ENCODE results near the gene CGB1. TPM values are rescaled to one million over a fixed set of nuclear protein-coding genes. Genes with fewer than 3 reads are reported as not detected.

CGB1 gene
- total and polyA plus RNA-seq, 9 of the 15 experiments (the other 6 are each of a cell fraction or from before 2014, with no cell fraction given) = not detected

DNA sequence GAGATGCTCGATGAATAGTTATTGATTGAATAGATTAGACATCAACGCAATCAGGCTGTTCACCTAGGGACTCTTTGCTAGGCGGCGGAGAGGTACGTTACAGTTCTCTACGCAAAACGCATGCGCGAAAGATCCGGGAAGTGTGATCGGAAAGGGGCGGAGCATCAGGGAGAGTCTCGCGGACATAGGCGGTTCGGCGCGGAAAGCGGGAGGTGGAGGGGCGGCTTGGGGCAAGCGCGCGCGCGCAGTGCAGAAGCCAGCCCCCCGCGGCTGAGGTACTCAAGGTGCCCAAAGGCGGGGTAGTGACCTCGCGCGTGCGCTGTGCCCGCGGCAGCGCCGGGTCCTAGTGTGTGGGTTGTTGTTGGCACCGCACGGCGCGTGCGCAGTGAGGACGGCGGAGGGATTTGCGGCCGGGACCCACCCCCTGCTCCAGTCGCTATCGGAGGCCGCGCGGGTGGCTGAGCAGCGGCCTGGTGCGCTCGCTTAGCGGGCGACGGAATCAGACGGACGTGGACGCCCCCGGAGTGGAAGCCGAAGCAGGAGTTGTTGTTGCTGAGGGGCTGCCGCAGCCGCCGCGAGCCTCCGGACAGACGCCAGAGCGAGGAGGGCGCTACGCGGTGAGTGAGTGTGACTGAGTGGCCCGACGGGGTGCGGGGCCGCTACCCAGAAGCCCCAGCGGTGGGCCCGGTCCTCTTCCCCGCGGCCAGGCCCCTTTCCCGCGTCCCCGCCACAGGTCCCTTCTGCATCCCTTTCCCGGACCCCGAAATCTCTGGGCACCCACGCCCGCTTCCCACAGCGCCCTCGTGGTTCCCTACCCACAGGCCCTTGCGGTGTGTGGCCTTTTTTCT, 48.5 kb upstream of the CGB1 start, which contains the start of gene SNRNP70 (continued):
- TF ChIP-seq, protein P1, sequence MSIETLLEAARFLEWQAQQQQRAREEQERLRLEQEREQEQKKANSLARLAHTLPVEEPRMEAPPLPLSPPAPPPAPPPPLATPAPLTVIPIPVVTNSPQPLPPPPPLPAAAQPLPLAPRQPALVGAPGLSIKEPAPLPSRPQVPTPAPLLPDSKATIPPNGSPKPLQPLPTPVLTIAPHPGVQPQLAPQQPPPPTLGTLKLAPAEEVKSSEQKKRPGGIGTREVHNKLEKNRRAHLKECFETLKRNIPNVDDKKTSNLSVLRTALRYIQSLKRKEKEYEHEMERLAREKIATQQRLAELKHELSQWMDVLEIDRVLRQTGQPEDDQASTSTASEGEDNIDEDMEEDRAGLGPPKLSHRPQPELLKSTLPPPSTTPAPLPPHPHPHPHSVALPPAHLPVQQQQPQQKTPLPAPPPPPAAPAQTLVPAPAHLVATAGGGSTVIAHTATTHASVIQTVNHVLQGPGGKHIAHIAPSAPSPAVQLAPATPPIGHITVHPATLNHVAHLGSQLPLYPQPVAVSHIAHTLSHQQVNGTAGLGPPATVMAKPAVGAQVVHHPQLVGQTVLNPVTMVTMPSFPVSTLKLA (conservative IDR thresholded peaks at IDR 0.05) = peak; percentile 73 to 92; a peak in 3 of 4 replicates
- TF ChIP-seq, protein P2, sequence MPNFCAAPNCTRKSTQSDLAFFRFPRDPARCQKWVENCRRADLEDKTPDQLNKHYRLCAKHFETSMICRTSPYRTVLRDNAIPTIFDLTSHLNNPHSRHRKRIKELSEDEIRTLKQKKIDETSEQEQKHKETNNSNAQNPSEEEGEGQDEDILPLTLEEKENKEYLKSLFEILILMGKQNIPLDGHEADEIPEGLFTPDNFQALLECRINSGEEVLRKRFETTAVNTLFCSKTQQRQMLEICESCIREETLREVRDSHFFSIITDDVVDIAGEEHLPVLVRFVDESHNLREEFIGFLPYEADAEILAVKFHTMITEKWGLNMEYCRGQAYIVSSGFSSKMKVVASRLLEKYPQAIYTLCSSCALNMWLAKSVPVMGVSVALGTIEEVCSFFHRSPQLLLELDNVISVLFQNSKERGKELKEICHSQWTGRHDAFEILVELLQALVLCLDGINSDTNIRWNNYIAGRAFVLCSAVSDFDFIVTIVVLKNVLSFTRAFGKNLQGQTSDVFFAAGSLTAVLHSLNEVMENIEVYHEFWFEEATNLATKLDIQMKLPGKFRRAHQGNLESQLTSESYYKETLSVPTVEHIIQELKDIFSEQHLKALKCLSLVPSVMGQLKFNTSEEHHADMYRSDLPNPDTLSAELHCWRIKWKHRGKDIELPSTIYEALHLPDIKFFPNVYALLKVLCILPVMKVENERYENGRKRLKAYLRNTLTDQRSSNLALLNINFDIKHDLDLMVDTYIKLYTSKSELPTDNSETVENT (CRISPR knock-in tag; IDR thresholded peaks at IDR 0.05) = peak; percentile 95
- TF ChIP-seq ZNF143 (CRISPR knock-in tag; IDR thresholded peaks at IDR 0.05) (peak; percentile 82), FOXM1 (IDR thresholded peaks at IDR 0.05; ENCODE audit: low read depth) (no peak; the same call in 1 of the 2 replicates), FOXM1 (CRISPR knock-in tag; IDR thresholded peaks at IDR 0.05; ENCODE audit: low read depth) (no peak), TAL1 (IDR thresholded peaks at IDR 0.05) (no peak), KDM5B (IDR thresholded peaks at IDR 0.05; ENCODE audit: insufficient replicate concordance, low read depth, low read length) (peak; percentile 94), MAZ (CRISPR knock-in tag; conservative IDR thresholded peaks at IDR 0.05 in 1 of 2, IDR thresholded peaks at IDR 0.05 in 1 of 2) (peak; percentile 88 to 89), CTBP1 (IDR thresholded peaks at IDR 0.05; ENCODE audit: borderline replicate concordance) (peak; percentile 76), ZBED1 (IDR thresholded peaks at IDR 0.05) (peak; percentile 83), ZZZ3 (IDR thresholded peaks at IDR 0.05) (peak; percentile 90), TAF1 (IDR thresholded peaks at IDR 0.05; ENCODE audit: control insufficient read depth, extremely low read depth, insufficient read depth, low read length, severe bottlenecking) (peak; percentile 95), ZNF212 (CRISPR knock-in tag; IDR thresholded peaks at IDR 0.05) (no peak), PRPF4 (IDR thresholded peaks at IDR 0.05; ENCODE audit: insufficient read depth, low read depth, low read length, poor library complexity, severe bottlenecking) (peak; percentile 83), ZNF668 (CRISPR knock-in tag; IDR thresholded peaks at IDR 0.05) (0 out of 2 replicates have a peak, but pooled peaks have one; percentile 11), ZFPM2 (CRISPR knock-in tag; IDR thresholded peaks at IDR 0.05) (peak; percentile 77; the same call in 1 of the 2 replicates)
- TF ChIP-seq, protein P3, sequence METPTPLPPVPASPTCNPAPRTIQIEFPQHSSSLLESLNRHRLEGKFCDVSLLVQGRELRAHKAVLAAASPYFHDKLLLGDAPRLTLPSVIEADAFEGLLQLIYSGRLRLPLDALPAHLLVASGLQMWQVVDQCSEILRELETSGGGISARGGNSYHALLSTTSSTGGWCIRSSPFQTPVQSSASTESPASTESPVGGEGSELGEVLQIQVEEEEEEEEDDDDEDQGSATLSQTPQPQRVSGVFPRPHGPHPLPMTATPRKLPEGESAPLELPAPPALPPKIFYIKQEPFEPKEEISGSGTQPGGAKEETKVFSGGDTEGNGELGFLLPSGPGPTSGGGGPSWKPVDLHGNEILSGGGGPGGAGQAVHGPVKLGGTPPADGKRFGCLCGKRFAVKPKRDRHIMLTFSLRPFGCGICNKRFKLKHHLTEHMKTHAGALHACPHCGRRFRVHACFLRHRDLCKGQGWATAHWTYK (CRISPR knock-in tag; IDR thresholded peaks at IDR 0.05) = peak; percentile 94; the same call in 1 of the 2 replicates
- TF ChIP-seq, protein P4, sequence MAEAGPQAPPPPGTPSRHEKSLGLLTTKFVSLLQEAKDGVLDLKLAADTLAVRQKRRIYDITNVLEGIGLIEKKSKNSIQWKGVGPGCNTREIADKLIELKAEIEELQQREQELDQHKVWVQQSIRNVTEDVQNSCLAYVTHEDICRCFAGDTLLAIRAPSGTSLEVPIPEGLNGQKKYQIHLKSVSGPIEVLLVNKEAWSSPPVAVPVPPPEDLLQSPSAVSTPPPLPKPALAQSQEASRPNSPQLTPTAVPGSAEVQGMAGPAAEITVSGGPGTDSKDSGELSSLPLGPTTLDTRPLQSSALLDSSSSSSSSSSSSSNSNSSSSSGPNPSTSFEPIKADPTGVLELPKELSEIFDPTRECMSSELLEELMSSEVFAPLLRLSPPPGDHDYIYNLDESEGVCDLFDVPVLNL (CRISPR knock-in tag; IDR thresholded peaks at IDR 0.05; ENCODE audit: low read depth) = peak; percentile 19; the same call in 1 of the 2 replicates
- TF ChIP-seq, protein P5, sequence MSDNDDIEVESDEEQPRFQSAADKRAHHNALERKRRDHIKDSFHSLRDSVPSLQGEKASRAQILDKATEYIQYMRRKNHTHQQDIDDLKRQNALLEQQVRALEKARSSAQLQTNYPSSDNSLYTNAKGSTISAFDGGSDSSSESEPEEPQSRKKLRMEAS (CRISPR knock-in tag; IDR thresholded peaks at IDR 0.05) = peak; percentile 73

Data from K562 (cell line).